GM12891 (cell line): ENCODE data around the gene ARSG.

Experiments
- DNase-seq: peaks from one replicate; pipeline ENCODE4 v3.0.0; 2011; ENCODE audit warnings: low spot score; ENCODE audit not compliant: insufficient read length
- FAIRE-seq: peaks from 2 replicates; lab custom pipeline; 2011; peaks lifted over from hg19 to GRCh38; lab: Jason Lieb, UNC
- PAX5 ChIP-seq: IDR thresholded peaks from 2 replicates; pipeline ENCODE4 v1.6.1; 2011; ENCODE audit warnings: low read length, moderate library complexity, mild to moderate bottlenecking; ENCODE audit not compliant: insufficient read depth, severe bottlenecking
- POLR2A ChIP-seq: IDR thresholded peaks from 2 replicates; pipeline ENCODE4 v1.6.1; 2011; ENCODE audit warnings: low read depth, low read length, control low read depth
- POLR2AphosphoS5 ChIP-seq: IDR thresholded peaks from 2 replicates; pipeline ENCODE4 v1.6.1; 2011; ENCODE audit warnings: low read depth, low read length, control low read depth
- POU2F2 ChIP-seq: IDR thresholded peaks from 2 replicates; pipeline ENCODE4 v1.6.1; 2011; ENCODE audit warnings: low read depth, mild to moderate bottlenecking, control low read depth, low read length, moderate library complexity
- SPI1 ChIP-seq: IDR thresholded peaks from 2 replicates; pipeline ENCODE4 v1.6.1; 2011; ENCODE audit warnings: low read depth, low read length, control low read depth
- TAF1 ChIP-seq: IDR thresholded peaks from 2 replicates; pipeline ENCODE4 v1.6.1; 2011; ENCODE audit warnings: low read depth, low read length, control low read depth

ARSG gene

DNA sequence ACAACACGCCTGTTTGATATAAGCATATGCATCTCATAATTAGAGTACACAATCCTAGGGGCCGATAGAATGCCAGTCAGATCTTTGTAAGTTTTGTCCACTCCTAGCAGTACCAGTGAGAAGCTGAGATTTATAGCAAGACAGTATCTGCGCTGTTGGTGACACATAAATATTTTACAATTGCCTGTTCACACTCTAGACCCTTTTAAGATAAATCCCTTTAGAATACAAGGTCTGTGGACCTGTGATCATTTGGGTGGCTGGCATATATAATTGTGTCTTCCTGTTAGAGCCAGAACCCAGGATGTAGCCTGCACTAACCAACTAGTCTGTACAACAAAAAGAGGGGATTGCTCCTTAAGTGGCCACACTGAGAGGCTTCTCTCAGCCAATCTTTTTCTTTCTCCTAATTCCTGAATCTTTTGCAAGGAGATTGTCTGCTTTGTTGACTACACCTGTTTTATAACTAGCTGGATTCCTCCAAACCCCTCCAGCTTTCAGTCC lies 91.3 kb downstream of the ARSG start:
- no peak for TF ChIP-seq POLR2AphosphoS5
- TF ChIP-seq SPI1 = no peak
- TF ChIP-seq POU2F2 = no peak
- TF ChIP-seq TAF1 = no peak
- no peak for TF ChIP-seq PAX5
- TF ChIP-seq POLR2A = no peak
- FAIRE-seq (no peak), DNase-seq (no peak)

DNA sequence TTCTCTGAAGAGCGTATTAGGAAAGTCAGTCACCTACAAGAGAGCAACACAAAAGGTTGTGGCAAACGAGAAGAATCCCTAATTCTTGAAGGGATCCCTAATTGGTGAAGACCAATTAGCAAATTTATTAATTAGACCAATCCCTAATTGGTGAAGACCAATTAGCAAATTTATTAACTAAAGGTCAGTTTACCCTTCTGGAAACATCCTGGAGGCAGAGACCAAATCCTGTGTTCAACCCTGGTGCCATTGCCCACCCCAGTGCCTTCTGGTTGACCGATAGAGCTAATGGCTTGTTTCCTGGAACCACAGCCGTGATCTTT lies 91.8 kb downstream of the ARSG start:
- DNase-seq (no peak), FAIRE-seq (no peak)
- TF ChIP-seq POLR2A (no peak), POU2F2 (no peak), POLR2AphosphoS5 (no peak), PAX5 (no peak), TAF1 (no peak), SPI1 (no peak)

DNA sequence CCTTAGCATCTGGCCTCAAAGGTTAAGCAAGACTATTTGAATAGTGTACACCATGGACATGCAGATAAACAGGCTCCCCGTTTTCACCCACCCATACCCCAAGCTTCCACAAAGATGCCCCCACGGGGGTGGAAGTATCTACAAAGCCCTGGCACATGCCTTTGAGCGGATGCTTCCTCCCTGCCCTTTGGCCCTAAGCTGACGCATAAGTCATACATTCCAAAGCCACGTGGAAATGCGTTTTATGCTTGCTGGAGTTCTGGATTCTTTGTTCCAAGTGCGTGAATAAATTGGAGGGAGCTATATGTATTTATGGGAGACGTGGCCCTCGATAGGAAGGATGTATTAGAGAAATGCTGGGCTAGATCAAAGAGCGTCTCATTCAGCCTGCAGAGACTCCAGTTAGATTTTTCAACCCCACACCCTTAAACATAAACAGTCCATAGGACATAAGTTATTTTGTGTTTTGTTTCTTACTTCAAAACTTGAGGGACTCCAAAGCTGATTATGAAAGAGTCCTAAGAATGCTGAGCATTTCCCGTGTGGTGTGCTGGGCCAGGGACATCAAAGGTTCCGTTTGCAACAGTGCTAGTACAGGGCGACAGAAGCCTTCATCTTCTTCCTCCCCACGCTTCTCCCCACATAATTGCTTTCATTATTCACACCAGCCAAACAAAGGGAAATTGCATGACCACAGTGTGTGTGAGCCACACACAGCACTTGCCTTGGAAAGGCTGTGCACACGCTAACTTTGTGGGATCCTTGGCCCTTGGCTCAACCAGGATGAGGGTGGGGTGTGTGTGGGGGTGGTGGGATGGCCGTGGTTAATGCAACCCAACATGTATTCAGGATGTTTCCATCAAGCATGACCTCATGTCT lies 92.4 kb downstream of the ARSG start:
- TF ChIP-seq POU2F2 (no peak), POLR2A (no peak), TAF1 (no peak), PAX5 (no peak), SPI1 (no peak), POLR2AphosphoS5 (no peak)
- FAIRE-seq (no peak), DNase-seq (no peak)

DNA sequence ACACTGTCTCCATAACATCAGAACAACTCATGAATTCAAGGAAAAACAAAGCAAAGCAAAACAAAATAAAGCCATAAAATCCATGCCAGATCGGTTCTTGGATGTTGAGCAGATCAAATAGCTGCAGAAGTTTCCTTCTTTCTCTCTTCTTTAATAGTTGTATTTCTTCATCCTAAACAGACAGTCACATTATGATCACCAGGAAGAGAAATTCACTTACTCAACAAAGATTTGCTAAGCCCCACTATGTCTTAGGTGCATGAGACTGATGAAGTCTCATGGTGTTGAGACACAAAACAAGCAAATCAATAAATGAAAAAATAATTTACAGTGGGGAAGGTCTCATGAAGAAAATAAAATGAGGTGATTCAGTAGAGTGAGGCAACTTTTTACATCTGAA lies 93.2 kb downstream of the ARSG start:
- FAIRE-seq (no peak), DNase-seq (no peak)
- TF ChIP-seq TAF1 (no peak), POLR2AphosphoS5 (no peak), SPI1 (no peak), POU2F2 (no peak), POLR2A (no peak), PAX5 (no peak)

DNA sequence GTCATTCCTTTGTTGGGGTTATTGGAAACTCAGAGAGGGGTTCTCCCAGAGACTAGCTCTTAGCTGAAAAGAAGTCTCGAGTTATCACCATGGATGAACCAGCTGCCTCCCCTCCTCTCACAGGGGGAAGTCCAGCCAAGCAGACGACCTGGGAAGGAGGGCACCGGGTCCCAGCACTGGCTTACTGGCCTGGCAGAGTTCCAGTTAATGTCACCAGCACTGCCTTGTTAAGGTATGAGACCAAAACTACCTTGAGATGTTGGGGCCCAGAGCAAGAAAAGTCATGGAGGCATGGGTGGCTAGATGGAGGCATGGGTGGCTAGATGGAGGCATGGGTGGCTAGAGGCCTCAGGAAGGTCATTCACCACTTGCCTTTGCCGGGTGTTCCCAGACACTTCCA lies 93.6 kb downstream of the ARSG start:
- FAIRE-seq = no peak
- TF ChIP-seq PAX5 = no peak
- no peak for TF ChIP-seq POLR2AphosphoS5
- no peak for TF ChIP-seq SPI1
- TF ChIP-seq POLR2A = no peak
- no peak for TF ChIP-seq TAF1
- no peak for TF ChIP-seq POU2F2
- DNase-seq = no peak

DNA sequence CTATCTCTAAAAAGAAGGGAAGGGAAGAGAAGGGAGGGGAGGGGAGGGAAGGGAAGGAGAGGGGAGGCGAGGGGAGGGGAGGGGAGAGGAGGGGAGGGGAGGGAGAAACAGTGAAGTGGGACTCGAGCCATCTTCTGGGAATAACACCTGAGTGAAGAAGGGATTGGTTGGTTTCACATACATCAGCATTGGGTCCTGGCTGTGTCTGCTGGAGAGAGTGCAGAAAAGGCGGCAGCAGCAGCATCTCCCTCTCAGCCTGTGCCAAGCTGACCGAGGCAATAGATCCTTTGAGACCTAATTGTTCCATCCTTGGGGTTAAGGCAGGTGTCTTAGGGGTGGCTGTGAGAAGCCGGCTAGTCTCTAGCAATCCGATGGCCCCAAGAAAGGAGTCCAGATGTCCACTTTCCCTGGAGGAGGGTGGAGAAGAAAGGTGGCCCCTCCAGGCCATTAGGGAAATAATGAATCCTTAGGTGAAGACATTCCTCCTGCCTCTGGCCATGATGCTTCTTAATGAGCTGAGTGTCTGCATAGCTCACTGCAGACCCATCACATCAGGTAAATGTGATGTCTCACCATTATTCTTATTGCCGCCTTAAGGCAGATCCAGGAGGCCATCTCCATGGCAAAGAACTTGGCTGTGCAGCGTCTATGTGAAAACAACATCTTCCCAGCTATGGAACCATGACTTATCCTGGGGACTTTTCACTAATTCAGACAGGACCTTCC lies 94.4 kb downstream of the ARSG start:
- DNase-seq (no peak), FAIRE-seq (no peak)
- TF ChIP-seq POLR2A (no peak), TAF1 (no peak), SPI1 (no peak), POU2F2 (no peak), POLR2AphosphoS5 (no peak), PAX5 (no peak)

DNA sequence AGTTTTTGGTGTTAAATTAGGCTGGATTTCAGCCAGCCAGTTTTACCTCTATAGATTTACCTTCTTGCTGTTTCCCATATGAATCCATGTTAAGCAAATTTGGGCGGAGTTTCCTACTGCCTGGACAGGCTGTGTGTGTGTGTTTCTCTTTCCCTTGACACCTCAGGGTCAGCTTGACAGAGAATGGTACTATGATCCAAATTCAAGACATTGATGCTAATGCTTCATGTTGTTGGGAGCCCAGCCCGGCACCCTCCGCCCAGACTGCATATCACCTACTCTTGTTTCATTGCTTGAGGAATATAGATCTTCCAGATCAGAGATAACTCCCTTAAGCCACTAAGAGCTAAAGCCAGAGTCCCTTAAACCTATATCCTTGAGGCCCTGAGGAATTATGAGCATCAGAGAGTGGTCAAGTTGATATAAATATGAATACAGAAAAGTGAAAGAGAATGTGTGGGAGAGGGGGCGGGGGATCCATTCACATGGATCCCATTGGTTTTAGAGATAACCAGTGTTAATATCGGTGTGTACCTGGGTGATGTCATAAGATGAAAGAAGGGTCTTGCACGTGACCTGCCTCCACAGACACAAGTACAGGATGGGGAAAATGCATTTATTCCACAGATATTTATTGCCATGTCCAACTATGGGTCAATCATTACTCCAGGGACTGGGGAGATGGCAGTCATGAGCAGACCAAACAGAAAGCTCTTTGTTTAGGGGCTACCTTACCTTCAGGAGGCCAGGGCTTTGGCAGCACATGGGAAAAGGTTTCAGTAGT lies 96.3 kb downstream of the ARSG start:
- FAIRE-seq (no peak), DNase-seq (no peak)
- no peak for TF ChIP-seq TAF1
- no peak for TF ChIP-seq PAX5
- no peak for TF ChIP-seq POLR2AphosphoS5
- TF ChIP-seq POLR2A = no peak
- no peak for TF ChIP-seq SPI1
- TF ChIP-seq POU2F2 = no peak

DNA sequence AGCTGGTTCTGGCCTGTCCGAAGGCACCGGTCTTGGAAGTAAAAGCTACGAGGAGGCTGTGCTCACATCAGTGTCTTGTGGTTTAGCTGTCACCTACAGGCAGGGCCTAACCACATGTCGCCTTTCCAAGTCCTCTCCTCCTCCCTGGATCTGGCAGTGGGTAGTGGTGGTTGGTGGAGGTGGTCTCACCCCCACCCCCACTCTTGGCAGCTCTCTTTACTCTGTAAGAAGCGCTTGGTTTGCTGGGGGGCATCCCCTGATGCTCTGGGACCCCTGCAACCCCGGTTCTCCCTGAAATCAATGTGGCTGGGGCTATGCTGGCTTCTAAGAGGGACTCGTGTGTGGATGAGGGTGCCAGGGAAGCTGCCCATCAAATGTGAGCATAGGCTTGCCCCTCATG lies 97.7 kb downstream of the ARSG start:
- no peak for FAIRE-seq
- TF ChIP-seq PAX5 (no peak), POLR2A (no peak), SPI1 (no peak), POLR2AphosphoS5 (no peak), POU2F2 (no peak), TAF1 (no peak)
- no peak for DNase-seq

DNA sequence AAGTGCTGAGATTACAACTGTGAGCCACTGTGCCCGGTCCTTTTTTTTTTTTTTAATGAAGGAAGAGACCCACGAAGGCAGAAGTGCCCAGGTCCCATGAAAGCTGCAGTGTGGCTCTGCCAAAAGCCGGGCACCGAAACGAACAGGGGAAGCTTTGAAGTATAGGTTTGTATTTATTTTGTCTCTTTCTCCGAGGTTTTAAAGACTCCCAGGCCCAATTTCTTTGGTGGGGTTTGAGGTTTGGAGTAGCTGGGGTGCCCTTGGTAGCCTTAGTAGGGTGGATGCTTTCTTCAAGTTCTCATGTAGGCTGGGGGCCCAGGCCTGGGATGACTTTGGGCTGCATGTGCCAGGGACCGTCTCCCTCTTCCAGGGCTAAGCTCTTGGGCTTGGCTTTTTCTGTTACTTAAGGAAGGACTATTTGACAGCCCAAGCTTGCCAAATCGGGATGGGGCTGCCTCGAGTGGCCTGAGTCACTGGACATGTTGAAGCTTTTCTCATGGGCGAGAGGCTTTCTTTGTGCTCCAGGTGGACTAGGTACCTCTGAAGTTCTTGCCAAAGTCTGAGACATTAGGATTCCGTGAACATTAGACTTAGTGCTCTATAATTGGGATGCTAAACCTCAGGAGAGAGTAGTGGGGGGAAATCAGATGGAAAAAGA lies 99.7 kb downstream of the ARSG start:
- FAIRE-seq (no peak), DNase-seq (no peak)
- TF ChIP-seq POU2F2 (no peak), POLR2A (no peak), PAX5 (no peak), POLR2AphosphoS5 (no peak), SPI1 (no peak), TAF1 (no peak)
